Measurements from ENCODE around the gene C5orf22.
"Not testable (repeated sequence)": the region's sequence is repeated elsewhere in the genome, so short reads cannot be mapped to it uniquely, and the experiment has no call there.

C5orf22 gene

GRCh38 chr5:31559942-31560341 is 27.8 kb downstream of the C5orf22 start:
- TF ChIP-seq EZH2 (IDR thresholded peaks at IDR 0.05), result no peak
- no peak for TF ChIP-seq POLR2AphosphoS5 (IDR thresholded peaks at IDR 0.05; ENCODE audit: borderline replicate concordance, low read depth, low read length)
- no peak for TF ChIP-seq FOXP2 (optimal IDR thresholded peaks at IDR 0.05; ENCODE audit: control extremely low read depth, extremely low read length, insufficient read depth)
- no peak overlapping the region for H3K27ac ChIP-seq
- H3K4me3 ChIP-seq, result no peak overlapping the region
- no peak for DNase-seq (ENCODE audit: low read depth, low spot score)
- no peaks in the 10 kb centered on the region for H3K9me3 ChIP-seq (ENCODE audit: low read depth, low read length)
- no peak overlapping the region for H3K9ac ChIP-seq (ENCODE audit: insufficient read length)
- peaks cover 5% of the 10 kb centered on the region; the same call in 1 of the 2 replicates for H3K36me3 ChIP-seq (ENCODE audit: insufficient read depth, low read length)

- Histone ChIP-seq H3K4me3 (no peak overlapping the region), H3K9ac (ENCODE audit: insufficient read length) (no peak overlapping the region), H3K27ac (no peak overlapping the region), H3K9me3 (ENCODE audit: low read depth, low read length) (no peaks in the 10 kb centered on the region), H3K36me3 (ENCODE audit: insufficient read depth, low read length) (no peaks in the 10 kb centered on the region)
- no peak for DNase-seq (ENCODE audit: low read depth, low spot score)
- no peak for TF ChIP-seq POLR2AphosphoS5 (IDR thresholded peaks at IDR 0.05; ENCODE audit: borderline replicate concordance, low read depth, low read length)
- TF ChIP-seq FOXP2 (optimal IDR thresholded peaks at IDR 0.05; ENCODE audit: control extremely low read depth, extremely low read length, insufficient read depth), result no peak
- TF ChIP-seq EZH2 (IDR thresholded peaks at IDR 0.05), result no peak
Measured at GRCh38 chr5:31561946-31562345, 29.8 kb downstream of the C5orf22 start.

- no peak for DNase-seq (ENCODE audit: low read depth, low spot score)
- no peak overlapping the region for H3K4me3 ChIP-seq
- no peaks in the 10 kb centered on the region for H3K9me3 ChIP-seq (ENCODE audit: low read depth, low read length)
- TF ChIP-seq EZH2 (IDR thresholded peaks at IDR 0.05), result no peak
- no peak overlapping the region for H3K27ac ChIP-seq
- H3K36me3 ChIP-seq (ENCODE audit: insufficient read depth, low read length), result no peaks in the 10 kb centered on the region
- H3K9ac ChIP-seq (ENCODE audit: insufficient read length), result no peak overlapping the region
Measured at GRCh38 chr5:31563216-31563615, 31.1 kb downstream of the C5orf22 start.

GRCh38 chr5:31566362-31566761 is 34.3 kb downstream of the C5orf22 start:
- H3K4me3 ChIP-seq; H3K27ac ChIP-seq; H3K9ac ChIP-seq (ENCODE audit: insufficient read length); H3K9me3 ChIP-seq (ENCODE audit: low read depth, low read length); H3K36me3 ChIP-seq (ENCODE audit: insufficient read depth, low read length); DNase-seq (ENCODE audit: low read depth, low spot score): not testable (repeated sequence)

- Histone ChIP-seq H3K9me3 (ENCODE audit: low read depth, low read length) (no peaks in the 10 kb centered on the region), H3K36me3 (ENCODE audit: insufficient read depth, low read length) (no peaks in the 10 kb centered on the region), H3K4me3 (peak overlapping the region; percentile 25), H3K27ac (peak overlapping the region; percentile 61), H3K9ac (ENCODE audit: insufficient read length) (no peak overlapping the region)
- TF ChIP-seq FOXP2 (optimal IDR thresholded peaks at IDR 0.05; ENCODE audit: control extremely low read depth, extremely low read length, insufficient read depth) (no peak), EZH2 (IDR thresholded peaks at IDR 0.05) (no peak)
- DNase-seq (ENCODE audit: low read depth, low spot score), result no peak
Measured at GRCh38 chr5:31568302-31568835, 36.3 kb downstream of the C5orf22 start.

GRCh38 chr5:31569068-31569467 is 37.0 kb downstream of the C5orf22 start:
- H3K36me3 ChIP-seq (ENCODE audit: insufficient read depth, low read length), result no peaks in the 10 kb centered on the region
- no peak for DNase-seq (ENCODE audit: low read depth, low spot score)

GRCh38 chr5:31573494-31574142 is 41.5 kb downstream of the C5orf22 start:
- Histone ChIP-seq H3K36me3 (ENCODE audit: insufficient read depth, low read length) (no peaks in the 10 kb centered on the region), H3K9me3 (ENCODE audit: low read depth, low read length) (no peaks in the 10 kb centered on the region), H3K27ac (no peak overlapping the region), H3K4me3 (no peak overlapping the region), H3K9ac (ENCODE audit: insufficient read length) (no peak overlapping the region)
- DNase-seq (ENCODE audit: low read depth, low spot score), result no peak
- TF ChIP-seq EZH2 (IDR thresholded peaks at IDR 0.05) (no peak), FOXP2 (optimal IDR thresholded peaks at IDR 0.05; ENCODE audit: control extremely low read depth, extremely low read length, insufficient read depth) (no peak), POLR2AphosphoS5 (IDR thresholded peaks at IDR 0.05; ENCODE audit: borderline replicate concordance, low read depth, low read length) (no peak)

More at GRCh38 chr5:31569068-31569467, 37.0 kb downstream of the C5orf22 start:
- Histone ChIP-seq H3K4me3 (peak overlapping the region; percentile 25; the same call in 1 of the 2 replicates), H3K9me3 (ENCODE audit: low read depth, low read length) (no peaks in the 10 kb centered on the region), H3K9ac (ENCODE audit: insufficient read length) (no peak overlapping the region), H3K27ac (peak overlapping the region; percentile 61; the same call in 1 of the 2 replicates)
- TF ChIP-seq FOXP2 (optimal IDR thresholded peaks at IDR 0.05; ENCODE audit: control extremely low read depth, extremely low read length, insufficient read depth) (no peak), EZH2 (IDR thresholded peaks at IDR 0.05) (no peak), POLR2AphosphoS5 (IDR thresholded peaks at IDR 0.05; ENCODE audit: borderline replicate concordance, low read depth, low read length) (no peak)

- no peak overlapping the region for H3K9ac ChIP-seq (ENCODE audit: insufficient read length)
- DNase-seq (ENCODE audit: low read depth, low spot score), result no peak
- no peaks in the 10 kb centered on the region for H3K36me3 ChIP-seq (ENCODE audit: insufficient read depth, low read length)
- H3K4me3 ChIP-seq, result no peak overlapping the region
- H3K9me3 ChIP-seq (ENCODE audit: low read depth, low read length), result no peaks in the 10 kb centered on the region
- no peak overlapping the region for H3K27ac ChIP-seq
- TF ChIP-seq FOXP2 (optimal IDR thresholded peaks at IDR 0.05; ENCODE audit: control extremely low read depth, extremely low read length, insufficient read depth) (no peak), EZH2 (IDR thresholded peaks at IDR 0.05) (no peak), POLR2AphosphoS5 (IDR thresholded peaks at IDR 0.05; ENCODE audit: borderline replicate concordance, low read depth, low read length) (no peak)
Measured at GRCh38 chr5:31574772-31575171, 42.7 kb downstream of the C5orf22 start.

- no peak overlapping the region for H3K9ac ChIP-seq (ENCODE audit: insufficient read length)
- no peaks in the 10 kb centered on the region for H3K36me3 ChIP-seq (ENCODE audit: insufficient read depth, low read length)
- no peak for TF ChIP-seq FOXP2 (optimal IDR thresholded peaks at IDR 0.05; ENCODE audit: control extremely low read depth, extremely low read length, insufficient read depth)
- DNase-seq (ENCODE audit: low read depth, low spot score), result no peak
- no peak overlapping the region for H3K27ac ChIP-seq
- no peaks in the 10 kb centered on the region for H3K9me3 ChIP-seq (ENCODE audit: low read depth, low read length)
- H3K4me3 ChIP-seq, result no peak overlapping the region
Measured at GRCh38 chr5:31577438-31577837, 45.3 kb downstream of the C5orf22 start.

Measured in SK-N-MC (cell line).